ENCODE data around the gene STRAP.
"Not testable (repeated sequence)": the region's sequence is repeated elsewhere in the genome, so short reads cannot be mapped to it uniquely, and the experiment has no call there.

The STRAP gene

GRCh38 chr12:15943519-15943918, 61.3 kb downstream of the STRAP start:
- H3K4me1 ChIP-seq; H3K4me3 ChIP-seq; in situ Hi-C loops (cut with MboI; ENCODE audit: low sequenced_read_pairs); H3K9me3 ChIP-seq; DNase-seq (ENCODE audit: low spot score in 2 of 2); H3K36me3 ChIP-seq (replicated peaks); H3K27me3 ChIP-seq (ENCODE audit: low read depth): not testable (repeated sequence)

- DNase-seq (ENCODE audit: low spot score in 2 of 2); H3K4me1 ChIP-seq; H3K36me3 ChIP-seq (replicated peaks); H3K4me3 ChIP-seq; H3K9me3 ChIP-seq; H3K27me3 ChIP-seq (ENCODE audit: low read depth); in situ Hi-C loops (cut with MboI; ENCODE audit: low sequenced_read_pairs): not testable (repeated sequence)
These were observed 66.3 kb downstream of the STRAP start for GRCh38 chr12:15948461-15948860.

Measured in HAP-1 (cell line).